WTC11 (cell line): ENCODE results near the gene RTKN2. TPM values are rescaled to one million over a fixed set of nuclear protein-coding genes. Genes with fewer than 3 reads are reported as not detected.

Experiments
- ATAC-seq: fragments of 200-7000 bp; cut with Tn5 transposase; 2 replicates; pipeline ENCODE4 v1.10.0; 2021; ENCODE audit warnings: mild to moderate bottlenecking, moderate library complexity
- CTCF ChIA-PET: fragments of 300-600 bp; sonication (Branson Sonifier 250); formaldehyde crosslinking; loops from one replicate; lab custom pipeline; 2021; ENCODE audit warnings: antibody characterized with exemption; lab: Charles Lee
- POLR2A ChIA-PET: fragments of 350-600 bp; sonication (Branson Sonifier 250); formaldehyde crosslinking; loops from one replicate; lab custom pipeline; 2021; ENCODE audit warnings: antibody characterized with exemption; lab: Charles Lee
- DNase-seq: peaks from one replicate; pipeline ENCODE4 v3.0.0; 2021; ENCODE audit warnings: low spot score
- H3K27ac Mint-ChIP-seq: 2 replicates; pipeline ENCODE4 v1.8.0; 2021; ENCODE audit warnings: mixed read lengths
- H3K27me3 Mint-ChIP-seq: 2 replicates; pipeline ENCODE4 v1.8.0; 2021; ENCODE audit warnings: low read depth, mild to moderate bottlenecking, moderate library complexity, mixed read lengths
- H3K36me3 Mint-ChIP-seq: 2 replicates; pipeline ENCODE4 v1.8.0; 2021; ENCODE audit warnings: mixed read lengths
- H3K4me1 Mint-ChIP-seq: 2 replicates; pipeline ENCODE4 v1.8.0; 2022; ENCODE audit warnings: mixed read lengths
- H3K4me3 Mint-ChIP-seq: 2 replicates; pipeline ENCODE4 v1.8.0; 2021; ENCODE audit warnings: mild to moderate bottlenecking, moderate library complexity, mixed read lengths
- H3K9me3 Mint-ChIP-seq: 2 replicates; pipeline ENCODE4 v1.8.0; 2021; ENCODE audit warnings: mixed read lengths
- CBFB ChIP-seq: sonication (generic); formaldehyde crosslinking; IDR thresholded peaks from 2 replicates; pipeline ENCODE4 v1.8.1; 2022; ENCODE audit warnings: mild to moderate bottlenecking, low read depth, missing genetic modification reagents
- ESRRA ChIP-seq: sonication (generic); formaldehyde crosslinking; IDR thresholded peaks from 2 replicates; pipeline ENCODE4 v1.8.1; 2022; ENCODE audit warnings: mild to moderate bottlenecking, missing genetic modification reagents, borderline replicate concordance
- FOXK1 ChIP-seq: sonication (generic); formaldehyde crosslinking; IDR thresholded peaks from 2 replicates; pipeline ENCODE4 v1.8.0; 2022; ENCODE audit warnings: mild to moderate bottlenecking, moderate library complexity, missing genetic modification reagents
- NR2C2 ChIP-seq: sonication (generic); formaldehyde crosslinking; IDR thresholded peaks from 2 replicates; pipeline ENCODE4 v1.8.0; 2022; ENCODE audit warnings: mild to moderate bottlenecking, missing genetic modification reagents
- OVOL2 ChIP-seq: fragments of 250-450 bp; sonication (Bioruptor Pico); IDR thresholded peaks from 2 replicates; pipeline ENCODE4 v1.9.0; 2021; ENCODE audit warnings: mild to moderate bottlenecking, borderline replicate concordance
- TEAD4 ChIP-seq: sonication (generic); formaldehyde crosslinking; IDR thresholded peaks from 2 replicates; pipeline ENCODE4 v1.8.0; 2022; ENCODE audit warnings: mild to moderate bottlenecking, missing genetic modification reagents
- ZNF232 ChIP-seq: sonication (generic); formaldehyde crosslinking; IDR thresholded peaks from 2 replicates; pipeline ENCODE4 v1.8.0; 2022; ENCODE audit warnings: mild to moderate bottlenecking, missing genetic modification reagents
- total RNA-seq: library from RNA; stranded (reverse); gene quantifications from 3 replicates; pipeline ENCODE4 v1.2.3, GENCODE V29; 2021
- TF ChIP-seq, protein P1 (sequence below): sonication (generic); formaldehyde crosslinking; IDR thresholded peaks from 2 replicates; pipeline ENCODE4 v1.8.1; 2022; ENCODE audit warnings: mild to moderate bottlenecking, missing genetic modification reagents, moderate library complexity, borderline replicate concordance
- TF ChIP-seq, protein P2 (sequence below): sonication (generic); formaldehyde crosslinking; IDR thresholded peaks from 2 replicates; pipeline ENCODE4 v1.8.1; 2023; ENCODE audit warnings: mild to moderate bottlenecking, moderate library complexity, missing genetic modification reagents
- TF ChIP-seq, protein P3 (sequence below): sonication (generic); formaldehyde crosslinking; IDR thresholded peaks from 2 replicates; pipeline ENCODE4 v1.8.0; 2023; ENCODE audit warnings: missing genetic modification reagents, mild to moderate bottlenecking, borderline replicate concordance
- TF ChIP-seq, protein P4 (sequence below): sonication (generic); formaldehyde crosslinking; IDR thresholded peaks from 2 replicates; pipeline ENCODE4 v1.8.1; 2023; ENCODE audit warnings: mild to moderate bottlenecking, missing genetic modification reagents, moderate library complexity
- TF ChIP-seq, protein P5 (sequence below): sonication (generic); formaldehyde crosslinking; IDR thresholded peaks from 2 replicates; pipeline ENCODE4 v1.8.0; 2022; ENCODE audit warnings: mild to moderate bottlenecking, missing genetic modification reagents
- TF ChIP-seq, protein P6 (sequence below): sonication (generic); formaldehyde crosslinking; IDR thresholded peaks from 2 replicates; pipeline ENCODE4 v1.8.1; 2022; ENCODE audit warnings: missing genetic modification reagents, borderline replicate concordance

Gene RTKN2
- total RNA-seq, 1 experiment from 2014 or later: 20.5 TPM

DNA sequence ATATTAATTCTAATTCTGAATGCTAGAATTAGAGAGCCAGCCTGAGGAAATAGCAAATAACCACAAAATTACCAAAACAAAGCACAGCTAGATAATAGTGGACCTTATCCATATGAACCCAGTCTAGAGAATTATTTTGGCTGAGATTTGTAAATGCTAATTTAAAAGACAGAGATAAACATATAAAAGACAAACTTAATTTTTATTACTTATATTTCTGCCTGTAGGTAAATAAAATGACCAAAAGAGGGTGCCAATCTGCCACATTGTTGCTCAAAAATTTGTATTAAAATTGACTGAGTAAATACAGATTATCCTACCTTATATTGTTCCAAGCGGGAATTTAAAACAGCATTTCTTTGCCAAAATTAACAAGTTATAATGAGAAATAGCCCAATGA, 20.2 kb downstream of the RTKN2 start:
- no peaks in the 10 kb centered on the region for H3K9me3 Mint-ChIP-seq

More for the DNA sequence above, 20.2 kb downstream of the RTKN2 start:
- Mint-ChIP-seq H3K27ac (no peak overlapping the region), H3K4me3 (no peak overlapping the region), H3K27me3 (no peaks in the 10 kb centered on the region), H3K36me3 (peaks cover 1% of the 10 kb centered on the region; the same call in 1 of the 2 replicates), H3K4me1 (peaks cover 20% of the 10 kb centered on the region)
- CTCF ChIA-PET: interaction anchor here (0.8 to 2.7 kb wide), 4 partner anchors 16 to 209 kb away, joined by 3 to 6 read pairs (median 3); no protein-coding TSS in a partner anchor
- TF ChIP-seq, protein P1, sequence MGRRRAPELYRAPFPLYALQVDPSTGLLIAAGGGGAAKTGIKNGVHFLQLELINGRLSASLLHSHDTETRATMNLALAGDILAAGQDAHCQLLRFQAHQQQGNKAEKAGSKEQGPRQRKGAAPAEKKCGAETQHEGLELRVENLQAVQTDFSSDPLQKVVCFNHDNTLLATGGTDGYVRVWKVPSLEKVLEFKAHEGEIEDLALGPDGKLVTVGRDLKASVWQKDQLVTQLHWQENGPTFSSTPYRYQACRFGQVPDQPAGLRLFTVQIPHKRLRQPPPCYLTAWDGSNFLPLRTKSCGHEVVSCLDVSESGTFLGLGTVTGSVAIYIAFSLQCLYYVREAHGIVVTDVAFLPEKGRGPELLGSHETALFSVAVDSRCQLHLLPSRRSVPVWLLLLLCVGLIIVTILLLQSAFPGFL (CRISPR knock-in tag): no peak
- TF ChIP-seq TEAD4 (no peak), CBFB (no peak), ZNF232 (CRISPR knock-in tag) (no peak), NR2C2 (CRISPR knock-in tag) (no peak), OVOL2 (CRISPR knock-in tag) (no peak), FOXK1 (no peak), ESRRA (CRISPR knock-in tag) (no peak)
- TF ChIP-seq, protein P2, sequence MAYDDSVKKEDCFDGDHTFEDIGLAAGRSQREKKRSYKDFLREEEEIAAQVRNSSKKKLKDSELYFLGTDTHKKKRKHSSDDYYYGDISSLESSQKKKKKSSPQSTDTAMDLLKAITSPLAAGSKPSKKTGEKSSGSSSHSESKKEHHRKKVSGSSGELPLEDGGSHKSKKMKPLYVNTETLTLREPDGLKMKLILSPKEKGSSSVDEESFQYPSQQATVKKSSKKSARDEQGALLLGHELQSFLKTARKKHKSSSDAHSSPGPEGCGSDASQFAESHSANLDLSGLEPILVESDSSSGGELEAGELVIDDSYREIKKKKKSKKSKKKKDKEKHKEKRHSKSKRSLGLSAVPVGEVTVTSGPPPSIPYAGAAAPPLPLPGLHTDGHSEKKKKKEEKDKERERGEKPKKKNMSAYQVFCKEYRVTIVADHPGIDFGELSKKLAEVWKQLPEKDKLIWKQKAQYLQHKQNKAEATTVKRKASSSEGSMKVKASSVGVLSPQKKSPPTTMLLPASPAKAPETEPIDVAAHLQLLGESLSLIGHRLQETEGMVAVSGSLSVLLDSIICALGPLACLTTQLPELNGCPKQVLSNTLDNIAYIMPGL: no peak
- TF ChIP-seq, protein P3, sequence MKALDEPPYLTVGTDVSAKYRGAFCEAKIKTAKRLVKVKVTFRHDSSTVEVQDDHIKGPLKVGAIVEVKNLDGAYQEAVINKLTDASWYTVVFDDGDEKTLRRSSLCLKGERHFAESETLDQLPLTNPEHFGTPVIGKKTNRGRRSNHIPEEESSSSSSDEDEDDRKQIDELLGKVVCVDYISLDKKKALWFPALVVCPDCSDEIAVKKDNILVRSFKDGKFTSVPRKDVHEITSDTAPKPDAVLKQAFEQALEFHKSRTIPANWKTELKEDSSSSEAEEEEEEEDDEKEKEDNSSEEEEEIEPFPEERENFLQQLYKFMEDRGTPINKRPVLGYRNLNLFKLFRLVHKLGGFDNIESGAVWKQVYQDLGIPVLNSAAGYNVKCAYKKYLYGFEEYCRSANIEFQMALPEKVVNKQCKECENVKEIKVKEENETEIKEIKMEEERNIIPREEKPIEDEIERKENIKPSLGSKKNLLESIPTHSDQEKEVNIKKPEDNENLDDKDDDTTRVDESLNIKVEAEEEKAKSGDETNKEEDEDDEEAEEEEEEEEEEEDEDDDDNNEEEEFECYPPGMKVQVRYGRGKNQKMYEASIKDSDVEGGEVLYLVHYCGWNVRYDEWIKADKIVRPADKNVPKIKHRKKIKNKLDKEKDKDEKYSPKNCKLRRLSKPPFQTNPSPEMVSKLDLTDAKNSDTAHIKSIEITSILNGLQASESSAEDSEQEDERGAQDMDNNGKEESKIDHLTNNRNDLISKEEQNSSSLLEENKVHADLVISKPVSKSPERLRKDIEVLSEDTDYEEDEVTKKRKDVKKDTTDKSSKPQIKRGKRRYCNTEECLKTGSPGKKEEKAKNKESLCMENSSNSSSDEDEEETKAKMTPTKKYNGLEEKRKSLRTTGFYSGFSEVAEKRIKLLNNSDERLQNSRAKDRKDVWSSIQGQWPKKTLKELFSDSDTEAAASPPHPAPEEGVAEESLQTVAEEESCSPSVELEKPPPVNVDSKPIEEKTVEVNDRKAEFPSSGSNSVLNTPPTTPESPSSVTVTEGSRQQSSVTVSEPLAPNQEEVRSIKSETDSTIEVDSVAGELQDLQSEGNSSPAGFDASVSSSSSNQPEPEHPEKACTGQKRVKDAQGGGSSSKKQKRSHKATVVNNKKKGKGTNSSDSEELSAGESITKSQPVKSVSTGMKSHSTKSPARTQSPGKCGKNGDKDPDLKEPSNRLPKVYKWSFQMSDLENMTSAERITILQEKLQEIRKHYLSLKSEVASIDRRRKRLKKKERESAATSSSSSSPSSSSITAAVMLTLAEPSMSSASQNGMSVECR (CRISPR knock-in tag): no peak
- TF ChIP-seq, protein P4, sequence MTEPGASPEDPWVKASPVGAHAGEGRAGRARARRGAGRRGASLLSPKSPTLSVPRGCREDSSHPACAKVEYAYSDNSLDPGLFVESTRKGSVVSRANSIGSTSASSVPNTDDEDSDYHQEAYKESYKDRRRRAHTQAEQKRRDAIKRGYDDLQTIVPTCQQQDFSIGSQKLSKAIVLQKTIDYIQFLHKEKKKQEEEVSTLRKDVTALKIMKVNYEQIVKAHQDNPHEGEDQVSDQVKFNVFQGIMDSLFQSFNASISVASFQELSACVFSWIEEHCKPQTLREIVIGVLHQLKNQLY: no peak
- TF ChIP-seq, protein P5, sequence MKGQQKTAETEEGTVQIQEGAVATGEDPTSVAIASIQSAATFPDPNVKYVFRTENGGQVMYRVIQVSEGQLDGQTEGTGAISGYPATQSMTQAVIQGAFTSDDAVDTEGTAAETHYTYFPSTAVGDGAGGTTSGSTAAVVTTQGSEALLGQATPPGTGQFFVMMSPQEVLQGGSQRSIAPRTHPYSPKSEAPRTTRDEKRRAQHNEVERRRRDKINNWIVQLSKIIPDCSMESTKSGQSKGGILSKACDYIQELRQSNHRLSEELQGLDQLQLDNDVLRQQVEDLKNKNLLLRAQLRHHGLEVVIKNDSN (CRISPR knock-in tag): no peak
- TF ChIP-seq, protein P6, sequence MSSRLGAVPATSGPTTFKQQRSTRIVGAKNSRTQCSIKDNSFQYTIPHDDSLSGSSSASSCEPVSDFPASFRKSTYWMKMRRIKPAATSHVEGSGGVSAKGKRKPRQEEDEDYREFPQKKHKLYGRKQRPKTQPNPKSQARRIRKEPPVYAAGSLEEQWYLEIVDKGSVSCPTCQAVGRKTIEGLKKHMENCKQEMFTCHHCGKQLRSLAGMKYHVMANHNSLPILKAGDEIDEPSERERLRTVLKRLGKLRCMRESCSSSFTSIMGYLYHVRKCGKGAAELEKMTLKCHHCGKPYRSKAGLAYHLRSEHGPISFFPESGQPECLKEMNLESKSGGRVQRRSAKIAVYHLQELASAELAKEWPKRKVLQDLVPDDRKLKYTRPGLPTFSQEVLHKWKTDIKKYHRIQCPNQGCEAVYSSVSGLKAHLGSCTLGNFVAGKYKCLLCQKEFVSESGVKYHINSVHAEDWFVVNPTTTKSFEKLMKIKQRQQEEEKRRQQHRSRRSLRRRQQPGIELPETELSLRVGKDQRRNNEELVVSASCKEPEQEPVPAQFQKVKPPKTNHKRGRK (CRISPR knock-in tag): no peak
- ATAC-seq (no peak), DNase-seq (no peak)
- POLR2A ChIA-PET: interaction anchor here (1.0 kb wide), 1 partner anchor 16 kb away, joined by 3 read pairs; no protein-coding TSS in a partner anchor
